OCI-M2 (cell line): ENCODE results near the gene DDX3X.
"Not testable (repeated sequence)": the region's sequence is repeated elsewhere in the genome, so short reads cannot be mapped to it uniquely, and the experiment has no call there.

Source experiments
- DNase-seq: peaks from one replicate; lab custom pipeline; 2025; ENCODE audit not compliant: unreplicated experiment; lab: John Stamatoyannopoulos, UW

Gene DDX3X

GRCh38 chrX:41369152-41369551 is 35.2 kb downstream of the DDX3X start:
- DNase-seq: no peak

GRCh38 chrX:41371575-41371974 is 37.6 kb downstream of the DDX3X start:
- DNase-seq: not testable (repeated sequence)

- no peak for DNase-seq
Observed at GRCh38 chrX:41373989-41374606, 40.1 kb downstream of the DDX3X start.

- DNase-seq: no peak
Observed at GRCh38 chrX:41377624-41378023, 43.7 kb downstream of the DDX3X start.

GRCh38 chrX:41381685-41382084 is 47.7 kb downstream of the DDX3X start:
- no peak for DNase-seq

- DNase-seq: no peak
Observed at GRCh38 chrX:41382714-41383645, 49.0 kb downstream of the DDX3X start.

GRCh38 chrX:41384051-41384705 is 50.2 kb downstream of the DDX3X start:
- DNase-seq: no peak

GRCh38 chrX:41386222-41386990 is 52.4 kb downstream of the DDX3X start:
- no peak for DNase-seq

GRCh38 chrX:41388543-41388942 is 54.6 kb downstream of the DDX3X start:
- DNase-seq: no peak

GRCh38 chrX:41389311-41389888 is 55.4 kb downstream of the DDX3X start:
- no peak for DNase-seq

- not testable (repeated sequence) for DNase-seq
Observed at GRCh38 chrX:41390576-41390975, 56.6 kb downstream of the DDX3X start.

- DNase-seq: no peak
Observed at GRCh38 chrX:41391606-41392005, 57.6 kb downstream of the DDX3X start.

GRCh38 chrX:41394293-41394692 is 60.3 kb downstream of the DDX3X start:
- no peak for DNase-seq

- DNase-seq: no peak
Observed at GRCh38 chrX:41397219-41397618, 63.3 kb downstream of the DDX3X start.

GRCh38 chrX:41397768-41398167 is 63.8 kb downstream of the DDX3X start:
- no peak for DNase-seq

- DNase-seq: not testable (repeated sequence)
Observed at GRCh38 chrX:41402556-41402955, 68.6 kb downstream of the DDX3X start.

GRCh38 chrX:41405551-41405950 is 71.6 kb downstream of the DDX3X start:
- DNase-seq: no peak

GRCh38 chrX:41406201-41406600 is 72.2 kb downstream of the DDX3X start:
- no peak for DNase-seq

- DNase-seq: no peak
Observed at GRCh38 chrX:41407816-41408215, 73.9 kb downstream of the DDX3X start.

GRCh38 chrX:41408576-41408975 is 74.6 kb downstream of the DDX3X start:
- no peak for DNase-seq

GRCh38 chrX:41409006-41409405 is 75.0 kb downstream of the DDX3X start:
- DNase-seq: no peak
